ENCODE results near the gene TSPAN9.

- TF ChIP-seq CHD2 (IDR thresholded peaks at IDR 0.05; ENCODE audit: low read length, partially characterized antibody) (no peak), EP300 (IDR thresholded peaks at IDR 0.05; ENCODE audit: borderline replicate concordance in 1 of 2, low read depth in 1 of 2, low read length in 1 of 2) (no peak), EZH2phosphoT487 (IDR thresholded peaks at IDR 0.05; ENCODE audit: borderline replicate concordance, low read depth) (no peak), SIN3A (IDR thresholded peaks at IDR 0.05; ENCODE audit: borderline replicate concordance, low read depth, low read length) (no peak), NFIC (IDR thresholded peaks at IDR 0.05; ENCODE audit: borderline replicate concordance) (no peak), CTCF (IDR thresholded peaks at IDR 0.05) (no peak), POLR2AphosphoS5 (IDR thresholded peaks at IDR 0.05; ENCODE audit: low read depth, low read length) (no peak), MEF2A (IDR thresholded peaks at IDR 0.05; ENCODE audit: borderline replicate concordance, low read depth) (no peak), ZBTB33 (IDR thresholded peaks at IDR 0.05; ENCODE audit: borderline replicate concordance, low read depth) (no peak)
These were observed 122.4 kb downstream of the TSPAN9 start for GRCh38 chr12:3199551-3200031.

All from SK-N-SH (cell line).